Mucosa of rectum (tissue), 2 donors: ENCODE data around the gene HOPX.

Experiments
- H3K27ac ChIP-seq, 2 donors: one replicate each; pipeline ENCODE4 v1.7.0; 2013; ENCODE audit warnings: inconsistent platforms in 2 of 2, low read depth in 2 of 2, low read length in 2 of 2
- H3K27me3 ChIP-seq, 2 donors: one replicate each; pipeline ENCODE4 v1.7.0; 2013; ENCODE audit warnings: low read length in 2 of 2; ENCODE audit not compliant: control insufficient read depth in 2 of 2, insufficient read depth in 2 of 2
- H3K36me3 ChIP-seq, 2 donors: one replicate each; pipeline ENCODE4 v1.7.0; 2013; ENCODE audit warnings: low read length in 2 of 2; ENCODE audit not compliant: control insufficient read depth in 2 of 2, insufficient read depth in 2 of 2
- H3K4me1 ChIP-seq, 2 donors: one replicate each; pipeline ENCODE4 v1.7.0; 2013; ENCODE audit warnings: low read length in 2 of 2, mild to moderate bottlenecking in 1 of 2; ENCODE audit not compliant: control insufficient read depth in 2 of 2, insufficient read depth in 2 of 2
- H3K4me3 ChIP-seq, 2 donors: one replicate each; pipeline ENCODE4 v1.7.0; 2013; ENCODE audit warnings: low read length in 2 of 2
- H3K9ac ChIP-seq, 2 donors: one replicate each; pipeline ENCODE4 v1.7.0; 2013; ENCODE audit warnings: low read length in 2 of 2, low read depth in 1 of 2, mild to moderate bottlenecking in 1 of 2
- H3K9me3 ChIP-seq, 2 donors: one replicate each; pipeline ENCODE4 v1.7.0; 2013; ENCODE audit warnings: low read length in 2 of 2; ENCODE audit not compliant: control insufficient read depth in 2 of 2
- donor health status: healthy.
- donor health status: Normal muscosa, but diverticular disease.

HOPX gene

GRCh38 chr4:56690393-56690792 is 9.3 kb upstream of the HOPX start:
- Histone ChIP-seq H3K4me3 (no peak overlapping the region), H3K9me3 (no peaks in the 10 kb centered on the region), H3K36me3 (no peaks in the 10 kb centered on the region), H3K27me3 (no peaks in the 10 kb centered on the region), H3K4me1 (no peaks in the 10 kb centered on the region), H3K27ac (no peak overlapping the region), H3K9ac (no peak overlapping the region)

- Histone ChIP-seq H3K4me3 (no peak overlapping the region), H3K27ac (no peak overlapping the region), H3K36me3 (no peaks in the 10 kb centered on the region), H3K9ac (no peak overlapping the region), H3K9me3 (no peaks in the 10 kb centered on the region), H3K27me3 (no peaks in the 10 kb centered on the region), H3K4me1 (no peaks in the 10 kb centered on the region)
Measured at GRCh38 chr4:56689201-56689969, 8.3 kb upstream of the HOPX start.

- Histone ChIP-seq H3K9me3 (no peaks in the 10 kb centered on the region), H3K4me1 (no peaks in the 10 kb centered on the region), H3K27ac (no peak overlapping the region), H3K27me3 (no peaks in the 10 kb centered on the region), H3K36me3 (no peaks in the 10 kb centered on the region), H3K9ac (no peak overlapping the region), H3K4me3 (no peak overlapping the region)
Measured at GRCh38 chr4:56688094-56688647, 7.1 kb upstream of the HOPX start.

GRCh38 chr4:56686537-56687231 is 5.6 kb upstream of the HOPX start:
- H3K9ac ChIP-seq, result no peak overlapping the region
- no peak overlapping the region for H3K4me3 ChIP-seq
- H3K9me3 ChIP-seq, result no peaks in the 10 kb centered on the region
- no peaks in the 10 kb centered on the region for H3K4me1 ChIP-seq
- H3K27me3 ChIP-seq, result peaks cover 0 to 3% of the 10 kb centered on the region in 2 donors
- H3K27ac ChIP-seq, result no peak overlapping the region
- H3K36me3 ChIP-seq, result no peaks in the 10 kb centered on the region

- Histone ChIP-seq H3K27ac (no peak overlapping the region), H3K4me1 (peaks cover 0 to 3% of the 10 kb centered on the region in 2 donors)
Measured at GRCh38 chr4:56684320-56685050, 3.4 kb upstream of the HOPX start.

GRCh38 chr4:56683455-56683854 is 2.4 kb upstream of the HOPX start:
- H3K9me3 ChIP-seq, result no peaks in the 10 kb centered on the region
- H3K4me1 ChIP-seq, result peaks cover 0 to 3% of the 10 kb centered on the region in 2 donors
- no peaks in the 10 kb centered on the region for H3K36me3 ChIP-seq

More at GRCh38 chr4:56684320-56685050, 3.4 kb upstream of the HOPX start:
- Histone ChIP-seq H3K9me3 (no peaks in the 10 kb centered on the region), H3K36me3 (no peaks in the 10 kb centered on the region), H3K9ac (no peak overlapping the region), H3K27me3 (peaks cover 0 to 8% of the 10 kb centered on the region in 2 donors), H3K4me3 (no peak overlapping the region)

GRCh38 chr4:56681853-56682525 is 893 bp upstream of the HOPX start:
- H3K27me3 ChIP-seq, result peaks cover 0 to 8% of the 10 kb centered on the region in 2 donors
- H3K4me3 ChIP-seq, result no peak overlapping the region
- H3K36me3 ChIP-seq, result no peaks in the 10 kb centered on the region
- no peaks in the 10 kb centered on the region for H3K9me3 ChIP-seq
- H3K4me1 ChIP-seq, result peaks cover 0 to 3% of the 10 kb centered on the region in 2 donors
- no peak overlapping the region for H3K9ac ChIP-seq
- no peak overlapping the region for H3K27ac ChIP-seq

More at GRCh38 chr4:56683455-56683854, 2.4 kb upstream of the HOPX start:
- H3K4me3 ChIP-seq, result no peak overlapping the region
- H3K27me3 ChIP-seq, result peaks cover 0 to 8% of the 10 kb centered on the region in 2 donors
- H3K9ac ChIP-seq, result no peak overlapping the region
- H3K27ac ChIP-seq, result no peak overlapping the region

- no peaks in the 10 kb centered on the region for H3K9me3 ChIP-seq
- H3K27me3 ChIP-seq, result peaks cover 0 to 8% of the 10 kb centered on the region in 2 donors
- H3K9ac ChIP-seq, result no peak overlapping the region
- no peak overlapping the region for H3K4me3 ChIP-seq
- no peak overlapping the region for H3K27ac ChIP-seq
- H3K36me3 ChIP-seq, result no peaks in the 10 kb centered on the region
- peaks cover 0 to 3% of the 10 kb centered on the region in 2 donors for H3K4me1 ChIP-seq
Measured at GRCh38 chr4:56680266-56680665, 830 bp downstream of the HOPX start.

- H3K4me3 ChIP-seq, result no peak overlapping the region
- H3K9me3 ChIP-seq, result no peaks in the 10 kb centered on the region
- peaks cover 0 to 3% of the 10 kb centered on the region in 2 donors for H3K4me1 ChIP-seq
- no peak overlapping the region for H3K27ac ChIP-seq
- no peak overlapping the region for H3K9ac ChIP-seq
- H3K36me3 ChIP-seq, result no peaks in the 10 kb centered on the region
- peaks cover 0 to 8% of the 10 kb centered on the region in 2 donors for H3K27me3 ChIP-seq
Measured at GRCh38 chr4:56677711-56678110, 3.4 kb downstream of the HOPX start.
